Cardiac fibroblast (primary cell): ENCODE data around the gene IL22RA1.

Experiments used
- DNase-seq, 2 donors: peaks; one replicate each; pipeline versions ENCODE4 v3.0.0 to v3.0.0-alpha.2; 2010; ENCODE audit warnings: low read depth in 2 of 2
- H3K4me3 ChIP-seq, 2 donors: replicated peaks in 1 of 2; 1 replicate in 1 of 2; 2 replicates in 1 of 2; pipeline ENCODE4 v1.5.1; 2011; ENCODE audit warnings: low read depth in 2 of 2, low read length in 2 of 2, mild to moderate bottlenecking in 2 of 2, moderate library complexity in 1 of 2
- TF ChIP-seq, protein P1 (sequence below): IDR thresholded peaks from one replicate; pipeline ENCODE4 v1.5.1; 2011; ENCODE audit warnings: low read depth, mild to moderate bottlenecking, low read length, inconsistent platforms

The IL22RA1 gene, protein sequence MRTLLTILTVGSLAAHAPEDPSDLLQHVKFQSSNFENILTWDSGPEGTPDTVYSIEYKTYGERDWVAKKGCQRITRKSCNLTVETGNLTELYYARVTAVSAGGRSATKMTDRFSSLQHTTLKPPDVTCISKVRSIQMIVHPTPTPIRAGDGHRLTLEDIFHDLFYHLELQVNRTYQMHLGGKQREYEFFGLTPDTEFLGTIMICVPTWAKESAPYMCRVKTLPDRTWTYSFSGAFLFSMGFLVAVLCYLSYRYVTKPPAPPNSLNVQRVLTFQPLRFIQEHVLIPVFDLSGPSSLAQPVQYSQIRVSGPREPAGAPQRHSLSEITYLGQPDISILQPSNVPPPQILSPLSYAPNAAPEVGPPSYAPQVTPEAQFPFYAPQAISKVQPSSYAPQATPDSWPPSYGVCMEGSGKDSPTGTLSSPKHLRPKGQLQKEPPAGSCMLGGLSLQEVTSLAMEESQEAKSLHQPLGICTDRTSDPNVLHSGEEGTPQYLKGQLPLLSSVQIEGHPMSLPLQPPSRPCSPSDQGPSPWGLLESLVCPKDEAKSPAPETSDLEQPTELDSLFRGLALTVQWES

DNA sequence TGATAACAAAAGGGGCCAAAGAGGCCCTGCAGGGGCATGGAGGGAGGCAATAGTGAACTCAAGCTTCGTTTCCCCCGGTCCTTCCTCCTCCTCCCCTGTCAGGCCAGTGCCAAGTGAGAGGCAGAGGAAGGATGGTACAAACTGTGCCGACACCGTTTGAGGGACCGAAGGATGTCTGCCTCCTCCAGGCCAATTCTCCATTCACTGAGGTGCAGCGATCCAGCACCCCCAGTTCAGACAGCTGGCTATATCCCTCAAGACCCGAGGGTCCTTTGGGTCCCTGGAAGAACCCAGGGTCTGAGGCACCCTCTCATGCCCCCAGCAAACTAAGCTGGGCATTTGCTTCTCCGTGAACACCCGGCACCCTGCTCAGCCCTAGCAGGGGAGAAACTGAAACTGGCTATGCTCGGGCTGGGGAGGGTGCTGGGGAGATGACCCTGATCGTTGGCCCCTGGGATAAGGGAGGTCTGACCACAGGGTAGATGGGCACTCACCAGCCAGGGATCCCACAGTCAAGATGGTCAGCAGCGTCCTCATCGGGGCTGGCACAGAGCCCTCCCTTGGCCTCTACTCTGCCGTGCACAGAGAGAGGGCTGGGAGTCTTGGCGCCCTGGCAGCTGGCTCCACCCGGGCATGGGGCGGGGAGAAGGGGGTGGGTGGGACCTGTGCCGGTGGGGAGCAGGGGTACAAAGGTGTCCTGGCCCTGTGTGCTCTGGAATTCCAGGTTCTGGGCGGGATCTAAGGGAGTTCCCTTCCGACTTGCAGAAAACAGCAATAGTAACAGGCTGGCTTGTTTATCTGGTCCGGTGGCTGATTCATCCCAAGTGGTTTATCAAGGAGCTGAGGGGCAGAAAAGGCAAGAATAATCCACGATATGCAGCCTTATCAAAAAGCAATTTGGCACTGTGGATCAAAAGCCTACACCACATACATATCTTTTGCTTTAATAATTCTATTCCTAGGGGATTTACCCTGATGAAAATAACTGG lies at the start of gene IL22RA1:
Gene IL22RA1, minus strand, starts transcription at position 595 of the 989 bp plus-strand sequence. Its CDS starts 58 bp downstream, at position 537.
- TF ChIP-seq, protein P1, sequence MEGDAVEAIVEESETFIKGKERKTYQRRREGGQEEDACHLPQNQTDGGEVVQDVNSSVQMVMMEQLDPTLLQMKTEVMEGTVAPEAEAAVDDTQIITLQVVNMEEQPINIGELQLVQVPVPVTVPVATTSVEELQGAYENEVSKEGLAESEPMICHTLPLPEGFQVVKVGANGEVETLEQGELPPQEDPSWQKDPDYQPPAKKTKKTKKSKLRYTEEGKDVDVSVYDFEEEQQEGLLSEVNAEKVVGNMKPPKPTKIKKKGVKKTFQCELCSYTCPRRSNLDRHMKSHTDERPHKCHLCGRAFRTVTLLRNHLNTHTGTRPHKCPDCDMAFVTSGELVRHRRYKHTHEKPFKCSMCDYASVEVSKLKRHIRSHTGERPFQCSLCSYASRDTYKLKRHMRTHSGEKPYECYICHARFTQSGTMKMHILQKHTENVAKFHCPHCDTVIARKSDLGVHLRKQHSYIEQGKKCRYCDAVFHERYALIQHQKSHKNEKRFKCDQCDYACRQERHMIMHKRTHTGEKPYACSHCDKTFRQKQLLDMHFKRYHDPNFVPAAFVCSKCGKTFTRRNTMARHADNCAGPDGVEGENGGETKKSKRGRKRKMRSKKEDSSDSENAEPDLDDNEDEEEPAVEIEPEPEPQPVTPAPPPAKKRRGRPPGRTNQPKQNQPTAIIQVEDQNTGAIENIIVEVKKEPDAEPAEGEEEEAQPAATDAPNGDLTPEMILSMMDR, result no peak
- peak within 1 kb of the TSS; percentile 19 to 51 for H3K4me3 ChIP-seq
- peak; percentile 16 to 19 for DNase-seq

DNA sequence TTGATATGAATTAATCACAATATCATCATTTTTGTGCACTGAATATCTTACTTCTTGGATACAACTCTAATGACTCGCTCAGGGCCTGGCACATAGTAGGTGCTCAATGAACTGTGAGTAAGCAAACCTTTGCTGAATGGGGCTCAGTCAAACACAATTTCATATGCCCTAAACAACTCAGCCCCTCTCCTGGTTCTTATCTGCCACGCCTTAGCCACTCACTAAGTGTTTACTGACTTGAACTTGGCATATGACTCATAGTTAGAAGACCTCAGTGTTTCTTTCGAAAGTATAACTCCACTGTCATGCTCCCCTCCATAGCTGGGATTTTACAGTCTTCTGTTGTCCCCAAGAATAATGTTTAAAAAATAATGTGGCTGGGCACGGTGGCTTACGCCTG lies 48.9 kb upstream of the IL22RA1 start:
- TF ChIP-seq, protein P1, result no peak
- H3K4me3 ChIP-seq, result no peak overlapping the region
- peak; percentile 46 to 67 for DNase-seq

DNA sequence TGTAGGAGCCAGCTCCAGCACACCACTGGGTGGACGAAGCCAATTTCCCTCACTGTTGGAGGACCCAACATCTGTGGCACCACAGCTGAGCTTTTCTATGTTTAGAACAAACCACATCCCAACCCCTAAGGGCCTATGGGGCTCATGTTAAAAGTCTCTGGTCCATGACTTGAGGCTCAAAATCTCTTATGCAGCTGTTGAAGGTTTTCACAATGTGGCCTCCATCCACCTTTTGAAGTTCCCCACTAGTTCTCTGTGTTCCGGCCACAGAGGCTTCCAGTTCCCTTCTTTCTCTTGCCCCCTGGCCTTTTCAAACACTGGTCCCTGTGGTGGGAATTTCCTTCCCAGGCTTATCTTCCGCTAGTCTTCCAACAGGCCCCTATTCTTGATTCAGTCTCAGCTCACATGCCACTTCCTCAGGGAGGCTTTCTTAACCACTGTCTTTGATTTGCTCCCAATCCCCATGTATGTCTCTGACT lies 48.1 kb upstream of the IL22RA1 start:
- DNase-seq, result no peak

DNA sequence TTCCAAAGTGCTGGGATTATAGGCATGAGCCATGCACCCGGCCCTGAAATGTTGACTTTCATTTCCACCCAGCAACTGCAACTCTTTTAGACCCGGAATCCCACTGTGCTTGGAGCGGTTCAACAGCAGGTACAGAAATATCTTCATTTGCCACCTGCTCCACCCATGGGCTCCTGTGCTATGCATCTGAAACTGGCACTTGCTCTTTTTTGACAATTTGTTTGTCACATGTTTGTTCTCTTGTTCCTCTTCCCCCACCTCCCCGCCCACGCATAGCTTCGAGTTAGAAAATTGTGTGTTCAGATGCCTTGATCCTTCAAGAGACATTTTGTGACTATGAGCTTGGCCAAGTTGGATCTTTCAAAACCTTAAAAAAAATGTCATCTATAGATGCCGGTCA lies 46.6 kb upstream of the IL22RA1 start:
- no peak for DNase-seq
- no peak overlapping the region for H3K4me3 ChIP-seq
- TF ChIP-seq, protein P1, result no peak

More for the DNA sequence above, 48.1 kb upstream of the IL22RA1 start:
- no peak overlapping the region for H3K4me3 ChIP-seq
- TF ChIP-seq, protein P1, result no peak

DNA sequence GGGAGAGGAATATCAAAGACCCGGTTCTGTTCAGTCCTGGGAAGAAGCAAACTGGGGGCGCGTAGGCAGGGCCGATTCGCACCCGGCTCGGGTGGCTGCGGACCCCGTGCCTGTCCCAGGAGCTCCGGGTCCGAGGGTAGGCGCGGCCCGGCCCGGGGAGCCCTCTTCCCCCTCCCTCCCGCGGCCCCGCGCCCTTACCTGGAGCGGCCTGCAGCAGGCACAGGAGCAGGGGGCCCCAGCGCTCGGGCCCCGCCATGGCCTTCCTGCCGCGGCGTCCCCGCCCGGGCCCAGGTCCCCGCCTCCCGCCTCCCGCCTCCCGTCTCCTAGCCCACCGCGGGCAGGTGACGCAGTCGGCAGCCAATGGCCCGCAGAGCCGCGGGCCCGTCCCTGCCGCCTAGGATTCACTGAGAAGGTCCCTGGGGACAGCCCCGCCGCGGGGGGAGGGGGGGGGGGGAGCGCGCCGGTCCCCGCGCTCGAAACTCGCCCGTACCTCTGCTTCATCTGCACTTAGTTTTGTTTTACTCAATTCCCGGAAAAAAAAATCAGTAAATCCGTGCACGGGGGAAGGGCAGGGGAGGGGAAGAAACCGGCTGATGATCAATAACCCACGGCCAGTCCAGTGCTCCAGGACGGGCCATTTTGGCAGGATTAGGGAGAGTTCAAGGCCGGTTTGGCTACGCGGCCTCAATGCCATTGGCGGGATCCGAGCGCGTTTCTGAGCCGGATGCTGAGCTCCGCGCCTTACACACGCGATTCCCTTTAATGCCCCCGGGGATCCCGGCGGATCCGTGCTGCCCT lies 44.3 kb upstream of the IL22RA1 start, which contains the start of gene IFNLR1:
Gene IFNLR1, minus strand, starts transcription at position 297 of the 798 bp plus-strand sequence. Its CDS starts 41 bp downstream, at position 256.
- peak within 1 kb of the TSS; percentile 40 to 51 for H3K4me3 ChIP-seq
- TF ChIP-seq, protein P1, result no peak
- DNase-seq, result no peak

DNA sequence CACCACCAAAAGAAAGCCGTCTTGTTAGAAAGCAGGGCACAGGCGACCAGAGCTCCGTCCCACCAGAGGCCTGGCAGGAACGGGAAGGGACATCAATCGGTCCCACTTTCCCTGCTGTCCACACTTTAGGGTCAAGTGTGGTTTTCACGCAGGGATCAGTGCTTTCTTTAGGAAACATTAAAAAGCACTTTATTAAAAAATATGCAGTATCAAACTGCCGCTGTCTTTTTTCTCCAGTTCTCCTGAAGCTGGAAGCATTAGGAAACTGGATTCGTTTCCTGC lies 43.7 kb upstream of the IL22RA1 start:
- DNase-seq, result no peak
- TF ChIP-seq, protein P1, result no peak
- H3K4me3 ChIP-seq, result peak overlapping the region in 1 of 2 donors; percentile 51
